K562 (cell line): Measurements from ENCODE around the gene PREX1. TPM values are rescaled to one million over a fixed set of nuclear protein-coding genes. Genes with fewer than 3 reads are reported as not detected.

Source experiments
- ATAC-seq: fragments of 200-7000 bp; cut with Tn5 transposase; 3 replicates; pipeline ENCODE4 v1.9.1; 2020; ENCODE audit warnings: moderate library complexity
- BruUV-seq: library from RNA; stranded (reverse); fragments of 400-500 nt; replicated peaks from 2 replicates; lab custom pipeline; 2021; lab: Mats Ljungman, UMichigan
- CTCF ChIA-PET: fragments of 300-600 bp; formaldehyde crosslinking; extraction: SDS; loops from one replicate; lab custom pipeline; 2021; ENCODE audit warnings: low intra/inter-chr PET ratio; lab: Yijun Ruan, JAX
- POLR2A ChIA-PET: fragments of 300-600, 350-650 bp; sonication (Branson Sonifier 250); formaldehyde crosslinking; extraction: SDS; loops from one replicate; lab custom pipeline; 2021; ENCODE audit warnings: antibody characterized with exemption, inconsistent platforms; lab: Yijun Ruan, JAX
- DNase-seq, 4 experiments: peaks; one replicate each; pipeline versions ENCODE4 v3.0.0 to v3.0.0-alpha.2; 2011 to 2018; ENCODE audit warnings: low spot score in 3 of 4, mixed read lengths in 3 of 4; ENCODE audit errors: extremely low read depth in 1 of 4
- FAIRE-seq: peaks from 2 replicates; lab custom pipeline; 2011; peaks lifted over from hg19 to GRCh38; lab: Jason Lieb, UNC
- H2AFZ ChIP-seq: 2 replicates; pipeline ENCODE4 v1.6.0; 2011; ENCODE audit warnings: low read depth, low read length, control low read depth, inconsistent platforms
- H3K27ac ChIP-seq: fragments of 200-600 bp; 3 replicates; pipeline ENCODE4 v1.8.0; 2011; ENCODE audit warnings: low read depth, mild to moderate bottlenecking, control low read depth, inconsistent platforms, low read length, moderate library complexity, mixed read lengths; ENCODE audit errors: extremely low read depth
- H3K27me3 ChIP-seq, 2 experiments: fragments of 300-600 bp in 1 of 2; 2 replicates in 1 of 2; 3 replicates in 1 of 2; pipeline versions ENCODE4 v1.6.0 to v1.8.0; 2011; ENCODE audit warnings: inconsistent platforms in 2 of 2, low read length in 2 of 2, mild to moderate bottlenecking in 1 of 2, mixed read lengths in 1 of 2, moderate library complexity in 1 of 2; ENCODE audit not compliant: control insufficient read depth in 2 of 2, insufficient read depth in 2 of 2
- H3K36me3 ChIP-seq: fragments of 300-600 bp; 3 replicates; pipeline ENCODE4 v1.8.0; 2011; ENCODE audit warnings: mild to moderate bottlenecking, low read length, inconsistent platforms; ENCODE audit not compliant: control insufficient read depth, insufficient read depth
- H3K4me1 ChIP-seq, 2 experiments: fragments of 200-600 bp in 1 of 2; replicated peaks in 1 of 2; 2 replicates in 1 of 2; 3 replicates in 1 of 2; pipeline versions ENCODE4 v1.5.1 to v1.8.0; 2011; ENCODE audit warnings: inconsistent platforms in 2 of 2, low read length in 2 of 2, mild to moderate bottlenecking in 1 of 2, mixed read lengths in 1 of 2, moderate library complexity in 1 of 2; ENCODE audit not compliant: control insufficient read depth in 2 of 2, insufficient read depth in 2 of 2
- H3K4me2 ChIP-seq: 2 replicates; pipeline ENCODE4 v1.6.1; 2011; ENCODE audit warnings: low read length, control low read depth, inconsistent platforms, mixed read lengths; ENCODE audit not compliant: insufficient read depth
- H3K4me3 ChIP-seq: fragments of 200-600 bp; sonication (generic), shearing (Covaris generic); 2 replicates; pipeline ENCODE4 v1.5.1; 2016; ENCODE audit warnings: control low read depth, inconsistent platforms
- H3K79me2 ChIP-seq: fragments of 200-600 bp; 3 replicates; pipeline ENCODE4 v1.8.0; 2011; ENCODE audit warnings: low read length, inconsistent platforms; ENCODE audit not compliant: control insufficient read depth, insufficient read depth
- H3K9ac ChIP-seq, 2 experiments: 2 replicates each; pipeline versions ENCODE4 v1.6.0 to v1.6.1; 2011; ENCODE audit warnings: low read depth in 2 of 2, low read length in 2 of 2, control low read depth in 1 of 2, inconsistent platforms in 1 of 2, mild to moderate bottlenecking in 1 of 2, mixed read lengths in 1 of 2; ENCODE audit not compliant: insufficient read depth in 1 of 2
- H3K9me1 ChIP-seq: one replicate; pipeline ENCODE4 v1.6.0; 2011; ENCODE audit warnings: inconsistent platforms, mild to moderate bottlenecking, low read length, moderate library complexity; ENCODE audit not compliant: control insufficient read depth, insufficient read depth
- H3K9me3 ChIP-seq: replicated peaks from 2 replicates; pipeline ENCODE4 v1.5.1; 2011; ENCODE audit warnings: low read depth, low read length, inconsistent platforms; ENCODE audit not compliant: control insufficient read depth, insufficient read depth
- H4K20me1 ChIP-seq: replicated peaks from 2 replicates; pipeline ENCODE4 v1.6.1; 2011; ENCODE audit warnings: low read length, inconsistent platforms, mixed read lengths; ENCODE audit not compliant: control insufficient read depth, insufficient read depth
- BRD9 ChIP-seq: fragments of 450-650 bp; IDR thresholded peaks from 2 replicates; pipeline ENCODE4 v1.6.1; 2018; ENCODE audit warnings: low read depth; ENCODE audit not compliant: partially characterized antibody
- WGBS: fragments of 100-300 bp; shearing (Covaris generic); methylation state at CpG from one replicate; pipeline ENCODE4 v1.1.6; 2016; ENCODE audit warnings: low coverage, mixed read lengths; ENCODE audit not compliant: insufficient coverage; ENCODE audit errors: missing lambda C conversion rate; 5-methylcytosine and 5-hydroxymethylcytosine counted together
- in situ Hi-C: fragments of 300-500 bp; cut with MboI; formaldehyde crosslinking; loops from 4 replicates; pipeline ENCODE4 v1.15.0; 2018; ENCODE audit warnings: inconsistent platforms, mixed read lengths
- intact Hi-C: fragments of 100-400 bp; cut with micrococcal nuclease; formaldehyde crosslinking; loops from 2 replicates; pipeline ENCODE4 v1.14.2; 2022
- polyA plus RNA-seq, 8 experiments: library from polyadenylated mRNA; depleted of rRNA in 4 of 8; stranded (reverse) in 5 of 8; unstranded in 3 of 8; fragments of >200 nt; fragmentation: Nextera tagmentation in 2 of 8; fragmentation: Illumina TruSeq in 1 of 8; extraction: Ambion mirVana in 2 of 8; extraction: Trizol in 1 of 8; gene quantifications; 2 replicates each; pipeline versions ENCODE4 v1.2.1 to v1.2.3, GENCODE V29; 2011 to 2014; ENCODE audit warnings: inconsistent platforms in 1 of 8, missing spikeins in 1 of 8
- total RNA-seq, 7 experiments: library from RNA; depleted of rRNA in 6 of 7; stranded (reverse); fragments of >200 nt in 6 of 7; fragmentation: Illumina TruSeq in 2 of 7; extraction: Trizol in 2 of 7; gene quantifications; 2 replicates each; pipeline versions ENCODE4 v1.2.1 to v1.2.3, GENCODE V29; 2011 to 2021; ENCODE audit warnings: low replicate concordance in 1 of 7
- TF ChIP-seq, protein P1 (sequence below), 2 experiments: fragments of 450-650 bp in 1 of 2; sonication (generic) in 1 of 2; formaldehyde crosslinking in 1 of 2; IDR thresholded peaks; 2 replicates each; pipeline versions ENCODE4 v1.7.1 to v1.9.0; 2016 to 2022; ENCODE audit warnings: inconsistent platforms in 1 of 2, mild to moderate bottlenecking in 1 of 2, missing genetic modification reagents in 1 of 2

Gene PREX1
- total and polyA plus RNA-seq, 9 of the 15 experiments (the other 6 are each of a cell fraction or from before 2014, with no cell fraction given) = 0.37 to 10.4 (median 4.8) TPM

DNA sequence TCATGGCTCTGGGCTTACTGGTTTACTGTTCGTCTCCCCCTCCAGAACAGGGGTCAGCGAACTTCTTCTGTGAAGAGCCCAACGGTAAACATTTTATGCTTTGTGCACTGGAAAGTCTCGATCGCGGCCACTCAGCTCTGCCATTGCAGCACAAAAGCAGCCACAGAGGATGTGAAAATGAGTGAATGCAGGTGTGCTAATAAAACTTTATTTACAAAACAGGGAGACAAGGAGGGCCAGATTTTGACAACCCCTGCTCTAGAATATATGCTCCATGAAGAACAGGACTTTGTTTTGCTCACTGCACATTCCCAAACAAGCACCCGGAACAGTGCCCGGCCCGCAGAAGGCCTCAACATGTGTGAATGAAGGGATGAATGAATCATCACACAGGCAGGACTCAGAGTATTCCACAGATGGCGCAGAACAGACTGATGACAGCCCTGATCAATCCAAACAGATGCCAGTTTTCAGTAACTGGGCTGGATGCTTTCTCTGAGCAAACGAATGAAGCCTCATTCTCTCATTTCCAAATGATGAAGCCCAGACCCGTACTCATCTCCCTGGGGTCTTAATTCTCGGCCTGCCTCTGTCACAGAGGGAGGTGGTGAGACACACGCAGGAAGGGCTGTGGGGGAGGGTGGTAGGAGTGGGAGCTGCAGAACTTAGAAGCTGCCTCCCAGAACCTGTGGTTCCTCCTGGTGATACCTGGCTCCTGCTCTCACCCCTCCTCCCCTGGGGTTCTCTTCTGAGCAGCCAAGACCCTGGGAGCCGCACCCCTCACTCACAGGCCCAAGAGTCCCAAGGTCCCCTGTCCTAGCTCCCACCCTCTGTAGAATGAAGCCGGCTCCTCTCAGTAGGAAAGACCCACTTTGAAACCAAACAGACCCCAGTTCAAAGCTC, 196.4 kb downstream of the PREX1 start:
- in situ Hi-C loops = no loop called here
- ChIA-PET POLR2A (interaction anchor here (1.0 kb wide), 1 partner anchor 12 kb away, joined by 3 read pairs; no protein-coding TSS in a partner anchor), CTCF (no interaction called here)
- H3K4me2 ChIP-seq = no peak overlapping the region
- no peaks in the 10 kb centered on the region for H3K9me3 ChIP-seq
- no TSS peak for BruUV-seq
- H3K4me1 ChIP-seq = peaks cover 0 to 28% of the 10 kb centered on the region in 2 experiments; a peak in 1 of 5 replicates
- no peak for DNase-seq
- whole genome bisulfite sequencing = 53% methylated on average over 16 of the region's 16 CpGs
- no peak overlapping the region for H2AFZ ChIP-seq
- no peak for TF ChIP-seq BRD9
- TF ChIP-seq, protein P1, sequence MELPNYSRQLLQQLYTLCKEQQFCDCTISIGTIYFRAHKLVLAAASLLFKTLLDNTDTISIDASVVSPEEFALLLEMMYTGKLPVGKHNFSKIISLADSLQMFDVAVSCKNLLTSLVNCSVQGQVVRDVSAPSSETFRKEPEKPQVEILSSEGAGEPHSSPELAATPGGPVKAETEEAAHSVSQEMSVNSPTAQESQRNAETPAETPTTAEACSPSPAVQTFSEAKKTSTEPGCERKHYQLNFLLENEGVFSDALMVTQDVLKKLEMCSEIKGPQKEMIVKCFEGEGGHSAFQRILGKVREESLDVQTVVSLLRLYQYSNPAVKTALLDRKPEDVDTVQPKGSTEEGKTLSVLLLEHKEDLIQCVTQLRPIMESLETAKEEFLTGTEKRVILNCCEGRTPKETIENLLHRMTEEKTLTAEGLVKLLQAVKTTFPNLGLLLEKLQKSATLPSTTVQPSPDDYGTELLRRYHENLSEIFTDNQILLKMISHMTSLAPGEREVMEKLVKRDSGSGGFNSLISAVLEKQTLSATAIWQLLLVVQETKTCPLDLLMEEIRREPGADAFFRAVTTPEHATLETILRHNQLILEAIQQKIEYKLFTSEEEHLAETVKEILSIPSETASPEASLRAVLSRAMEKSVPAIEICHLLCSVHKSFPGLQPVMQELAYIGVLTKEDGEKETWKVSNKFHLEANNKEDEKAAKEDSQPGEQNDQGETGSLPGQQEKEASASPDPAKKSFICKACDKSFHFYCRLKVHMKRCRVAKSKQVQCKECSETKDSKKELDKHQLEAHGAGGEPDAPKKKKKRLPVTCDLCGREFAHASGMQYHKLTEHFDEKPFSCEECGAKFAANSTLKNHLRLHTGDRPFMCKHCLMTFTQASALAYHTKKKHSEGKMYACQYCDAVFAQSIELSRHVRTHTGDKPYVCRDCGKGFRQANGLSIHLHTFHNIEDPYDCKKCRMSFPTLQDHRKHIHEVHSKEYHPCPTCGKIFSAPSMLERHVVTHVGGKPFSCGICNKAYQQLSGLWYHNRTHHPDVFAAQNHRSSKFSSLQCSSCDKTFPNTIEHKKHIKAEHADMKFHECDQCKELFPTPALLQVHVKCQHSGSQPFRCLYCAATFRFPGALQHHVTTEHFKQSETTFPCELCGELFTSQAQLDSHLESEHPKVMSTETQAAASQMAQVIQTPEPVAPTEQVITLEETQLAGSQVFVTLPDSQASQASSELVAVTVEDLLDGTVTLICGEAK (IDR thresholded peaks at IDR 0.05) = peak; percentile 96
- TF ChIP-seq, protein P1 (CRISPR knock-in tag; IDR thresholded peaks at IDR 0.05) = peak; percentile 96
- TF ChIP-seq, all 486 proteins: peak for 1
- ATAC-seq (no peak), FAIRE-seq (no peak)
- Histone ChIP-seq H4K20me1 (peaks cover 15% of the 10 kb centered on the region; the same call in 1 of the 2 replicates), H3K9me1 (no peaks in the 10 kb centered on the region), H3K27me3 (no peaks in the 10 kb centered on the region), H3K9ac (no peak overlapping the region), H3K79me2 (no peaks in the 10 kb centered on the region), H3K27ac (no peak overlapping the region), H3K4me3 (no peak overlapping the region), H3K36me3 (0 out of 3 replicates have a peak, but pooled peaks cover 1% of the 10 kb centered on the region)
- intact Hi-C loops = loop anchor here (10.0 kb wide), 1 partner anchor 473 kb away; no protein-coding TSS in a partner anchor
